ENCODE measurements around the gene KIAA1671.

GRCh38 chr22:25183949-25184619 lies 231.6 kb downstream of the KIAA1671 start:
- TF ChIP-seq FOXJ2 (tag; IDR thresholded peaks at IDR 0.05) (no peak), CTCF (IDR thresholded peaks at IDR 0.05 in 2 of 3, conservative IDR thresholded peaks at IDR 0.05 in 1 of 3; ENCODE audit: insufficient read depth in 2 of 3, low read depth in 1 of 3, low read length in 3 of 3) (no peak), CHCHD3 (CRISPR knock-in tag; IDR thresholded peaks at IDR 0.05) (no peak), PHF21A (IDR thresholded peaks at IDR 0.05; ENCODE audit: borderline replicate concordance, low read depth) (no peak), ZNF384 (IDR thresholded peaks at IDR 0.05; ENCODE audit: low read depth, low read length) (no peak), ERF (CRISPR knock-in tag; IDR thresholded peaks at IDR 0.05) (no peak), JUNB (CRISPR knock-in tag; conservative IDR thresholded peaks at IDR 0.05) (no peak)
